Measurements from ENCODE around the gene DNAH12. TPM values are rescaled to one million over a fixed set of nuclear protein-coding genes. Genes with fewer than 3 reads are reported as not detected.

DNAH12 gene
- total RNA-seq, 1 experiment from 2014 or later: not detected

GRCh38 chr3:57287205-57287604 lies 256.9 kb downstream of the DNAH12 start (continued):
- TF ChIP-seq STAT6 (CRISPR knock-in tag; conservative IDR thresholded peaks at IDR 0.05; ENCODE audit: low read depth): no peak
- no peak for TF ChIP-seq USF2 (CRISPR knock-in tag; IDR thresholded peaks at IDR 0.05)
- TF ChIP-seq NFYB (CRISPR knock-in tag; conservative IDR thresholded peaks at IDR 0.05; ENCODE audit: low read depth): no peak
- TF ChIP-seq SMAD4 (CRISPR knock-in tag; IDR thresholded peaks at IDR 0.05): no peak
- no peak for TF ChIP-seq HMGA2 (CRISPR knock-in tag; IDR thresholded peaks at IDR 0.05)
- no peak for TF ChIP-seq KAT7 (CRISPR knock-in tag; IDR thresholded peaks at IDR 0.05; ENCODE audit: borderline replicate concordance)

- ChIA-PET CTCF (no interaction called here), POLR2A (no interaction called here)
- Mint-ChIP-seq H3K27ac (no peak overlapping the region), H3K4me1 (no peaks in the 10 kb centered on the region), H3K36me3 (peaks cover 17% of the 10 kb centered on the region), H3K27me3 (ENCODE audit: low read depth) (no peaks in the 10 kb centered on the region), H3K9me3 (peaks cover 31% of the 10 kb centered on the region), H3K4me3 (no peak overlapping the region)
- no peak for TF ChIP-seq MLX (CRISPR knock-in tag; IDR thresholded peaks at IDR 0.05)
- TF ChIP-seq ZNF532 (CRISPR knock-in tag; IDR thresholded peaks at IDR 0.05; ENCODE audit: borderline replicate concordance): no peak
- TF ChIP-seq ZSCAN18 (CRISPR knock-in tag; IDR thresholded peaks at IDR 0.05): no peak
- no peak for TF ChIP-seq STAT6 (CRISPR knock-in tag; conservative IDR thresholded peaks at IDR 0.05; ENCODE audit: low read depth)
- TF ChIP-seq ATF6 (CRISPR knock-in tag; IDR thresholded peaks at IDR 0.05): no peak
- no peak for TF ChIP-seq ZNF219 (CRISPR knock-in tag; IDR thresholded peaks at IDR 0.05; ENCODE audit: borderline replicate concordance)
- DNase-seq (ENCODE audit: low spot score): no peak
- ATAC-seq: no peak
Measured at GRCh38 chr3:57283334-57283733, 260.8 kb downstream of the DNAH12 start.
